IPS-18c (cell line): ENCODE measurements around the gene RMDN2.

Source experiments
- H3K4me3 ChIP-seq: 2 replicates; pipeline ENCODE4 v1.7.0; 2013; ENCODE audit warnings: low read depth, mild to moderate bottlenecking, low read length, moderate library complexity; ENCODE audit not compliant: insufficient read depth
- H3K9me3 ChIP-seq: one replicate; pipeline ENCODE4 v1.6.1; 2013; ENCODE audit warnings: mild to moderate bottlenecking, low read length, moderate library complexity; ENCODE audit not compliant: control insufficient read depth, insufficient read depth

Gene RMDN2

DNA sequence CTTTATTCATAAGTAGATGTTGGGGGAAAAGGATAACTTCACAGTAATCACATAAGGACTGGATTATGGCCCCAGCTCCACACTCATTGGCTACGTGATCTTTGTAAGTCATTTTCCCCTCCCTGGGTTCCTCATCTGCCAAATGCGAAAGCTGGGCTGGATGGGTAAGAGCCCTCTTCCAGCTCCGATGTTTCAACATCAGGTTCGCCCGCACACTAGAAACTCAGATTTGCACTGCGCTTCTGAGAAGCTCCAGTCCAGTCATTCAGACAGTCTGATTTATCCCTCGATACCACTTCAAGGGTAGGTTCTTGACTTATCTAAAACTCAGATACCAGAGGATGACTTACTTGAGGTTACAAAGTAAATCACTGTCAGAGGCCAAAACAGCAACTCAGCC lies 31.0 kb upstream of the RMDN2 start:
- Histone ChIP-seq H3K4me3 (no peak overlapping the region), H3K9me3 (no peaks in the 10 kb centered on the region)

DNA sequence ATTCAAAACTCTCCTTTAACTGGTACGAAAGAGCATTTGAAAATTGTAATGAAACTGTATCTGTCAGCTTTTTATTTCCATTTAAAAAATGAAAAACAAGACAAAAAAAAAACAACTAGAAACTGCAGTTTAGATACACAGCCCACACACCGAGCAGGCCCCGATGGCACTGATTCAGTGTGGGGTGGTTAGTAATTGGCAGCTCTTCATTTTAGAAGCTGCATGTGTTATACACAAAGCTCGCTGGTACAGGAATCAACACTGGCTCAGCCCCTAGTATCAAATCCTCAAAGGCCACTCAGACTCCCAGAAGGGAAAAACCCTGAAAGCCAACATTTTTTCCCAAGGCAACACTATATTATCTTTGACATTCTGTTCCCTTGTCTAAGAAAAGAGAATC lies 30.5 kb upstream of the RMDN2 start:
- Histone ChIP-seq H3K9me3 (no peaks in the 10 kb centered on the region), H3K4me3 (no peak overlapping the region)

GRCh38 chr2:37895140-37895539 lies 29.9 kb upstream of the RMDN2 start:
- Histone ChIP-seq H3K9me3 (no peaks in the 10 kb centered on the region), H3K4me3 (no peak overlapping the region)

DNA sequence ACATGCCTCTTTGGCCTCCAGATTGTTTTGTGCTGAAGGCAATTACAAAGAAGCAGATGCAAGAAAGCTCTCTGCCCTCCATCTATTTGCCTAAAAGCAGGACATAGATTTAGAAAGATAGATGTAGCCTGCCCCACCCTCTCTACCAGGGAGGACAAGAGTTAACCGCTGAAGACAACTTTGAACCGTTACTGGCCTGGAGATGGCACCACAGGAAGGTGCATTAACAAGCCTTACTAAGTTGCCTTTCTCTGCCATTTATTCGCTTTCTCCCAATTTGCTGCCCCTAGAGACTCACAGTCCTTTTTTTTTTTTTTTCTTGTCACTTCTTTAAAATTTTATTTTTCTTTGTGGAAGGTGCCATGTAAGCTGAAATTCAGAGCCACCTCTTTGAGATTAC lies 28.8 kb upstream of the RMDN2 start:
- Histone ChIP-seq H3K9me3 (peaks cover 8% of the 10 kb centered on the region), H3K4me3 (no peak overlapping the region)

DNA sequence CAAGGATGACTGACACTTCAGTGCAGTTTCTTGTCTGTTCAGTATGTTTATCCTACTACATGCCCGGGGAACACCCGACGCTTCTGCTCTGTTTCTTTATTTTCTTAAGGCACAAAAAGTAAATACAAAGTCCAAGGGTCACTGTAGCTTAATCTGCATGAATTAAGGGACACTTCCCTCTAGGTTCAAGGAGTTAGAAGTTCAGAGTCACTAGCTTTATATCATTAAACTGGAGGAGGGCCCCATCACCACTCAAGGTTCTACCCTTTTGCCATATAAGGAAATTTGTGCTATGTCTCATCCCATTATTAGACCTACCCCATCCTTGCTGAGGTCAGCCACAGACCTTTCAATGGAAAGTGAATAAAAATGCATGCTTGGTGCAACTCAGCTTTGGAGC lies 27.6 kb upstream of the RMDN2 start:
- H3K9me3 ChIP-seq: peaks cover 8% of the 10 kb centered on the region

DNA sequence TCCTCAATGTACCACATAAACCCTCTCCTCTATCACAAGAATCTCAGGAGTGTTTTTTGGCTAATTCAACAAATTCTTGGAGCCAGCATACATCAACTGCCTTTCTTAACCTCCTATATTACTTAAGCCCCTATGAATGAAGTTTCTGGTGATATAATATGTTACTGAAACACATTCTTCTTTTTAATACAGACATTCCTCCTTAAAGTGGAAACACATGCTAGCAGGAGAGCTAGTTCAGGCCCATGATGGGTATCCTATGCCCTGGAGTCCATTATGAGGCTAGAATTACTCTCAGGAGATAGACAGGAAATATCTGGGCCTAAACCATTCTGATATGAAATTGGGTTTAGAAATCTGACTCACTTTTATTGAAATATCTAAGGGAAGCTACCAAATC lies 26.6 kb upstream of the RMDN2 start:
- H3K4me3 ChIP-seq: no peak overlapping the region
- peaks cover 8% of the 10 kb centered on the region for H3K9me3 ChIP-seq

More for the DNA sequence above, 27.6 kb upstream of the RMDN2 start:
- H3K4me3 ChIP-seq: no peak overlapping the region

- H3K4me3 ChIP-seq: no peak overlapping the region
- H3K9me3 ChIP-seq: peaks cover 8% of the 10 kb centered on the region
These were observed 22.1 kb upstream of the RMDN2 start for GRCh38 chr2:37902991-37903390.

DNA sequence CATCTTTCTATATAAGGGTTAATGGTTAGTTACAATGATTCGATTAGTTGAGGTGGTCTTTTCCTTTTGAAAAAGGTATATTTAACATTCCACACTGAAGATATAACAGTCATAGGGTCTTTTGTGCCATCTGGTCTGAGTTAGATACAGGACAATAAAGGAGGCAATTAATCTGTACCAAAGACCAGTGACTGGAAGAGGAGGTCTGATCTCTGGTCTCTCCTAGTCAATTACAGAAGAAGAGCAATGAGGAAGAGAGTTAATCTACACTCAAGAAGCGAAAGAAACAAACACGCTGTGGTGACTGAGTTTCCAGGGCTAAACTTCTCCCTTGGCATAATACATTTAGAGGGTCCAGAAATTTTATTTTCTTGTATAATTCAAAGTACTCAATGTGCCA lies 20.7 kb upstream of the RMDN2 start:
- peaks cover 8% of the 10 kb centered on the region for H3K9me3 ChIP-seq
- no peak overlapping the region for H3K4me3 ChIP-seq

DNA sequence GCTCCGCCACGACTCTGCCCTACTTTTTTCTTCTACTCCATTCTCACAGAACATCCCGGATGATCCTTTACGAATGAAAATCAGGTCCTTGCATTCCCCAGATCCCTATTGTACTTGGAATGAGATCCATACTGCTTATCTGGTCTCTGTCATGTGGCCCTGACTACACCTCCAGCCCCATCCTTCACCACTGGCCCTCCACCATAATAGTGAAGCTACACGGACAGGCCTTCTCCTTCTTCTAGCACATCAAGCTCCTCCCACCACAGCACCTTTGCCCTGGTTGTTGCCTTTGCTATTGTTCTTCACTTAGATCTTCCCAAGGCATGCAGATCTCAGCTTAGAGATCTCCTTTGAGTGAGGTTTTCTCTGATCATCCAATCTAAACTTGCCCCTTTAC lies 20.1 kb upstream of the RMDN2 start:
- peaks cover 8% of the 10 kb centered on the region for H3K9me3 ChIP-seq
- no peak overlapping the region for H3K4me3 ChIP-seq

DNA sequence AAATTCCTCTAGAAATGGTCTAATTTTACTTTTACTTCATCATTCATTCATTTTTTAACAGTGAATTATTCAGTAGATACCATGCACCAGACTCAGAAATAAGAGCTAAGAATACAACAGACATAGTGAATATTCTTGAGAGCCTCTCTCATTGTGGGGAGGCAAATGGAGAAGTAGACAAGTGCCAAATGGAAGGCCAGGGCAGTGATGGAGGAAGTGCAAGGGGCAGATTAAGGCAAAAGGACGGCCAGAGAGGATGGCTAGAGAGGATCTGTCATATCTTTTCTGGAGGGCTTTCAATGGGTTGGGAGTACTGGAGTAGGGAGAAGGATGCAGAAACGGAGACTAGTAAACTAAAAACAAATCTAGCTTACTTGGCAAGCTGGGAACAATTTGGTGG lies 19.0 kb upstream of the RMDN2 start:
- H3K9me3 ChIP-seq: no peaks in the 10 kb centered on the region
- no peak overlapping the region for H3K4me3 ChIP-seq

DNA sequence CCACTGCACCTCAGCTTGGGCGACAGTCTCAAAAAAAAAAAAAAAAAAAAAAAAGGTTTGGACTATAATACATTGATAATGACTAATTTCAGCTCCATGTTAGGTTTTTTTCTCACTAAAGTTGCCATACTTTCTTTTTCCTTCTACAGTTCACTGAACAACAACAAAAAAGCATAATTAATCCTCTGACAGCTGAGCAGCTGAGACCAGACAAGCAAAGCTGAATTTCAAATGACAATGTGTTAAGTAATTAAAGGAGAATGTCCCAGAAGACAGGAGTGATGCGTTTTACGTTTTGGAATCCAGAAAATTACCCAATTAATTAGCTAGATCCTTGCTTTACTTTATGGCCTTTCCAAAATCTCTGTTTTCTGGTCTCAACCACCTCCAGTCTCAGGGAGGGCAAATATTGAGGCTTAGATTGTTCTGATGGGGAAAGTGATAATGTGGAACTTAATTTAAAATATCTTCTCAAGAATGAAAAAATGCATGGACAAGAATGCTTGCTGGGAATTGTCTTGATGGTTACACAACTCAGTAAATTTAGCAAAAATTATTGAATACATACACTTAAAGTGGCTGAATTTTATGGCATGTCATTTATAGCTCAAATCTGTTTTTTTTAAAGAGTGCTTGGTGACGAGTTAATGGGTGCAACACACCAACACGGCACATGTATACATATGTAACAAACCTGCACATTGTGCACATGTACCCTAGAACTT lies 17.4 kb upstream of the RMDN2 start:
- H3K4me3 ChIP-seq: no peak overlapping the region
- H3K9me3 ChIP-seq: no peaks in the 10 kb centered on the region

DNA sequence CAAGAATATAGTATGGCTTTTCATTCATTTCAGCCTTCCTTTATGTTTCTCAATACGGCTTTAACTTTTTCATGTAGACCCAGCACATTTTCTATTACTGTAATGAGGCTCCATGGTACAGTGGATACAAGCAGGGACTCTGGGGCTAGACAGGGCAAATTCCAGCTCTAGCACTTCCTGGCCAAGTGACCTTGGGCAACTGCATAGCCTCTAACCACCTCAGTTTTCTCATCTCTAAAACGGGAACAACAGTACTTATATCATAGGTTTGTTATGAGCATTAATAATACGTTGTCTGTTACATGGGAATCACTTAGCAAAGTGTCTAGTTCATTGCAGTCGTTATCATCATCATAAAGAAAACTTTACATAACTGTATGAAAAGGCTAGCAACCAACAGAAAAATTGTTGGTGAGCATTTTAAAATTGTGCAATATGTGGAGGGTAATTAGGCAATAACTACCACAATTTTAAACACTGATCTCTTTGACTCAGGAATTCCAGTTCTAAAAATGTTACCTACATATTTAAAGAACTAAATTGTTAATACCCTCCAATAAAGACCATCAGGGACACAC lies 13.7 kb upstream of the RMDN2 start:
- no peaks in the 10 kb centered on the region for H3K9me3 ChIP-seq
- no peak overlapping the region for H3K4me3 ChIP-seq

- H3K9me3 ChIP-seq: no peaks in the 10 kb centered on the region
- H3K4me3 ChIP-seq: no peak overlapping the region
These were observed 13.0 kb upstream of the RMDN2 start for GRCh38 chr2:37912056-37912455.

DNA sequence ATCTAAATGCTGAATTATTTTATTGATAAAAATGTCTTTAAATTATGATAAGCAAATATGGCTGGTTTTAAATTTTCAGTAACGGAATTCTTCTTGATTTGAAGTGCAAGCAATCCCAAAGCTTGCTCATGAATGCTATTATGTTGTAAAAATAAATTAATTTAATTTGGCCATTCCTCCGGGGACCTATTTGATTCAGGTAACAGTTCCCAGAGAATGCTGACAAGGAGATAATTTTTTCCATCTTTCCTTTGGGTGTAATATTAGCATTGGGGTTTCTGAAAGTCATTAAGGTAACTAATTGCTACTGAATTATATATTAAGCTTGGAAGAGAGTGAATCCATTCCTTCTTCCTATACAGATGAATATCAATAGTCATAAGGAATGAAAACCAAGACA lies 12.5 kb upstream of the RMDN2 start:
- H3K9me3 ChIP-seq: no peaks in the 10 kb centered on the region

GRCh38 chr2:37914340-37914739 lies 10.7 kb upstream of the RMDN2 start:
- H3K9me3 ChIP-seq: no peaks in the 10 kb centered on the region
- H3K4me3 ChIP-seq: no peak overlapping the region

More for the DNA sequence above, 12.5 kb upstream of the RMDN2 start:
- H3K4me3 ChIP-seq: no peak overlapping the region

DNA sequence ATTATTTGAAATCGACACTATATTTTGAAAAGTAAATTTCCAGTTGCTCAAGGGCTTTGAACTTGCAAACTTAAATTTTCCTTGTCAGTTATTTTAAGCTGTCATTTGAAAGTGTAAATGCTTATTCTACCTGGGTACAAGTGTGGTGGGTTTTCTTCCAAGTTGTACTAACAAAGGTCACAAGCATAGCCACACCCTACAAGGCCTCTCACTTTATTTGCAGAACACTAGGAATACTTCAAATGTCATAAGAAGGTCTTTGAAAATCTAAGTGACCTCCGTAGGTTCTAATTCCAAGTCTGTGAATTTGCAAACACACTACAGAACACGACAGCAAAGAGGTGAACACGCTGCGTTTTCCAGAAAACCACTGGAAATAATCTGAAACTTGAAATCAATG lies 9.3 kb upstream of the RMDN2 start:
- no peak overlapping the region for H3K4me3 ChIP-seq
- no peaks in the 10 kb centered on the region for H3K9me3 ChIP-seq

- H3K9me3 ChIP-seq: no peaks in the 10 kb centered on the region
- H3K4me3 ChIP-seq: no peak overlapping the region
These were observed 8.5 kb upstream of the RMDN2 start for GRCh38 chr2:37916512-37917082.

- Histone ChIP-seq H3K9me3 (no peaks in the 10 kb centered on the region), H3K4me3 (no peak overlapping the region)
These were observed 7.5 kb upstream of the RMDN2 start for GRCh38 chr2:37917281-37918228.
